H1 (cell line): Measurements from ENCODE around the gene ZNF584. TPM values are rescaled to one million over a fixed set of nuclear protein-coding genes. Genes with fewer than 3 reads are reported as not detected.

Experiments used
- BACH1 ChIP-seq: IDR thresholded peaks from 2 replicates; pipeline ENCODE4 v1.6.1; 2012; ENCODE audit warnings: low read length, improper control_type of control experiment
- BCL11A ChIP-seq, 2 experiments: IDR thresholded peaks; one replicate each; pipeline ENCODE4 v1.6.1; 2011; ENCODE audit warnings: low read depth in 2 of 2, low read length in 2 of 2, mild to moderate bottlenecking in 2 of 2
- CHD2 ChIP-seq: IDR thresholded peaks from 2 replicates; pipeline ENCODE4 v1.6.1; 2012; ENCODE audit warnings: low read length, improper control_type of control experiment
- EP300 ChIP-seq, 2 experiments: IDR thresholded peaks; 1 replicate in 1 of 2; 2 replicates in 1 of 2; pipeline ENCODE4 v1.6.1; 2011 to 2012; ENCODE audit warnings: low read depth in 2 of 2, low read length in 2 of 2, mild to moderate bottlenecking in 2 of 2, borderline replicate concordance in 1 of 2, inconsistent platforms in 1 of 2, moderate library complexity in 1 of 2
- JUN ChIP-seq: IDR thresholded peaks from 2 replicates; pipeline ENCODE4 v1.6.1; 2011; ENCODE audit warnings: low read depth, mild to moderate bottlenecking, improper control_type of control experiment, low read length
- KDM1A ChIP-seq: fragments of 200-600, 300-600 bp; sonication (generic); IDR thresholded peaks from 2 replicates; pipeline ENCODE4 v1.7.1; 2016; ENCODE audit warnings: mild to moderate bottlenecking, low read length, borderline replicate concordance
- POLR2A ChIP-seq, 2 experiments: IDR thresholded peaks; 1 replicate in 1 of 2; 2 replicates in 1 of 2; pipeline ENCODE4 v1.6.1; 2011; ENCODE audit warnings: low read depth in 2 of 2, low read length in 2 of 2, mild to moderate bottlenecking in 2 of 2; ENCODE audit errors: control extremely low read depth in 1 of 2
- RBBP5 ChIP-seq: IDR thresholded peaks from 2 replicates; pipeline ENCODE4 v1.7.1; 2012; ENCODE audit warnings: low read depth, mild to moderate bottlenecking, inconsistent platforms, low read length, moderate library complexity, borderline replicate concordance
- RNF2 ChIP-seq: fragments of 200-900, 300-1000 bp; sonication (generic); IDR thresholded peaks from 2 replicates; pipeline ENCODE4 v1.7.1; 2016; ENCODE audit warnings: borderline replicate concordance, low read depth, mild to moderate bottlenecking, antibody characterized with exemption, low read length; ENCODE audit not compliant: poor library complexity, severe bottlenecking; ENCODE audit errors: missing control alignments
- SIRT6 ChIP-seq: IDR thresholded peaks from one replicate; pipeline ENCODE4 v1.7.1; 2012; ENCODE audit warnings: low read length, inconsistent platforms
- SIX5 ChIP-seq: IDR thresholded peaks from 2 replicates; pipeline ENCODE4 v1.6.1; 2011; ENCODE audit warnings: mild to moderate bottlenecking, low read depth, low read length
- SP1 ChIP-seq: IDR thresholded peaks from 2 replicates; pipeline ENCODE4 v1.6.1; 2011; ENCODE audit warnings: low read depth, low read length
- SP2 ChIP-seq: IDR thresholded peaks from 2 replicates; pipeline ENCODE4 v1.6.1; 2012; ENCODE audit warnings: mild to moderate bottlenecking, low read length, inconsistent platforms
- SUZ12 ChIP-seq: fragments of 200-600 bp; sonication (generic); IDR thresholded peaks from 2 replicates; pipeline ENCODE4 v1.6.1; 2012; ENCODE audit warnings: mild to moderate bottlenecking, inconsistent platforms, low read length, moderate library complexity, mixed read lengths
- TAF1 ChIP-seq: IDR thresholded peaks from 2 replicates; pipeline ENCODE4 v1.6.1; 2011; ENCODE audit warnings: mild to moderate bottlenecking, low read depth, low read length
- TAF7 ChIP-seq: optimal IDR thresholded peaks from 2 replicates; pipeline ENCODE3; 2011; ENCODE audit warnings: low read depth, mild to moderate bottlenecking, inconsistent platforms, low read length, moderate library complexity, borderline replicate concordance
- TCF12 ChIP-seq: IDR thresholded peaks from 2 replicates; pipeline ENCODE4 v1.6.1; 2011; ENCODE audit warnings: low read depth, mild to moderate bottlenecking, low read length
- ZNF274 ChIP-seq: IDR thresholded peaks from 2 replicates; pipeline ENCODE4 v1.7.0; 2012; ENCODE audit warnings: low read length, borderline replicate concordance; ENCODE audit errors: extremely low read depth
- polyA plus RNA-seq, 7 experiments: library from polyadenylated mRNA; depleted of rRNA in 3 of 7; stranded (reverse) in 5 of 7; unstranded in 2 of 7; fragments of >200 nt in 5 of 7; fragments of 200-250 nt in 2 of 7; gene quantifications; 1 replicate in 5 of 7; 2 replicates in 1 of 7; 4 replicates in 1 of 7; pipeline versions ENCODE4 v1.2.1 to v1.2.3, GENCODE V29; 2011 to 2013; ENCODE audit warnings: missing spikeins in 2 of 7, mixed read lengths in 2 of 7
- total RNA-seq: library from RNA; stranded (reverse); fragmentation: NEBNext Ultra II Directional; extraction: Animal tissue kit (Norgen Biotek cat#: 25700); gene quantifications from 2 replicates; pipeline ENCODE4 v1.2.1, GENCODE V29; 2021
- TF ChIP-seq, protein P1 (sequence below): IDR thresholded peaks from 2 replicates; pipeline ENCODE4 v1.6.1; 2011; ENCODE audit warnings: low read length, improper control_type of control experiment
- TF ChIP-seq, protein P2 (sequence below): IDR thresholded peaks from 2 replicates; pipeline ENCODE4 v1.6.1; 2012; ENCODE audit warnings: inconsistent platforms
- TF ChIP-seq, protein P3 (sequence below): IDR thresholded peaks from 2 replicates; pipeline ENCODE4 v1.6.1; 2012; ENCODE audit warnings: low read length, inconsistent platforms

Gene ZNF584
- total and polyA plus RNA-seq, 2 of the 8 experiments (the other 6 are each of a cell fraction or from before 2014, with no cell fraction given), result 2.5 to 5.2 TPM

DNA sequence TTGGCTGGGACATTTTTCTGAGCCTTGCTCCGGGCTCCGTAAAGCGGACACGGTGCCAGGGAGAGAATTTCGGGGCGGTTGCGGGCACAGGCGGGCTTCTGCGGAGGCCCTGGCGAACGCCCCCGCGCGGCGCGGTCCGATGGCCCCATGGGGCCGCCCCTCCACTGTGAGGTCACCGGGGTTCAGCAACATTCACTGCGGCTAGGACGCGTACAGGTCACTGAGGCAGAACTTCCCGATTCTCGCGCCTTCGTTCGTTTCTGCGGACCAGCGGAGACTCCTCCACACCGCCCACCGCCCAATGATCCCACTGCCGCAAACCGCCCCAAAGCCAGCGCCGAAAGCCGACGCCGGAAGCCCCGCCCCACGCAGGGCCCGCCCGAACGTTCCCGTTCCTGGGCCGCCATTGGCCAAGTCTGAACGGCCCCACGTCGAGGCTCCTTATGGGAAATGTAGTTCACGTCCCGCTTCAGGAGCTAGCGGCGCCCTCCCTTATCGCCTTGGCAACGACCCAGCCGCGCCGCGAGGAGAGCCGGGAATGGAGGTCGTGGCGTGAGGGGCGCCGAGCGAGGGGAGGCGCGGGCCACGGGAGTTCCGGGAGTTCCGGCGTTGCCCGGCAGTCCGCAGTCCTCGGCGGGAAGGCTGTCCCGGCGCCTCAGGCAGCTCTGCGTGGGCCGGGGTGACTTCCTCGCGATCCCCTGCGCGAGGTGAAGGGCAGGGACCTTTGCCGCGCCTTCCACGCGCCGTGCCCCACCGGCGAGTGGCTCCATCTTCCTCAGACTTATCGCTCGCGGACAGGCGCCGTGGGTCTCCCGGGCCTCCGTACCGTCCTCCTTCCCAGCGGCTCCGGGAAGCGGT is at the start of gene ZNF584 (continued):
- TF ChIP-seq RBBP5 (no peak; the same call in 1 of the 2 replicates), ZNF274 (no peak), KDM1A (no peak), SUZ12 (no peak), TCF12 (no peak), BACH1 (0 out of 2 replicates have a peak, but pooled peaks have one; percentile 18), POLR2A (IDR thresholded peaks at IDR 0.05; ENCODE audit: control extremely low read depth in 1 of 2, low read depth in 2 of 2, low read length in 2 of 2) (peak; percentile 85 to 90), BCL11A (IDR thresholded peaks at IDR 0.05; ENCODE audit: low read depth in 2 of 2, low read length in 2 of 2) (no peak), RNF2 (no peak), SIX5 (peak; percentile 73), CHD2 (0 out of 2 replicates have a peak, but pooled peaks have one; percentile 29), SIRT6 (no peak), SP1 (no peak), TAF1 (peak; percentile 90), EP300 (IDR thresholded peaks at IDR 0.05; ENCODE audit: borderline replicate concordance in 1 of 2, low read depth in 2 of 2, low read length in 2 of 2) (no peak), JUN (no peak), TAF7 (peak; percentile 78), SP2 (no peak)
- TF ChIP-seq, protein P1, sequence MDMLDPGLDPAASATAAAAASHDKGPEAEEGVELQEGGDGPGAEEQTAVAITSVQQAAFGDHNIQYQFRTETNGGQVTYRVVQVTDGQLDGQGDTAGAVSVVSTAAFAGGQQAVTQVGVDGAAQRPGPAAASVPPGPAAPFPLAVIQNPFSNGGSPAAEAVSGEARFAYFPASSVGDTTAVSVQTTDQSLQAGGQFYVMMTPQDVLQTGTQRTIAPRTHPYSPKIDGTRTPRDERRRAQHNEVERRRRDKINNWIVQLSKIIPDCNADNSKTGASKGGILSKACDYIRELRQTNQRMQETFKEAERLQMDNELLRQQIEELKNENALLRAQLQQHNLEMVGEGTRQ, result no peak
- TF ChIP-seq, protein P2, sequence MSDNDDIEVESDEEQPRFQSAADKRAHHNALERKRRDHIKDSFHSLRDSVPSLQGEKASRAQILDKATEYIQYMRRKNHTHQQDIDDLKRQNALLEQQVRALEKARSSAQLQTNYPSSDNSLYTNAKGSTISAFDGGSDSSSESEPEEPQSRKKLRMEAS, result no peak; the same call in 1 of the 2 replicates
- TF ChIP-seq, protein P3, sequence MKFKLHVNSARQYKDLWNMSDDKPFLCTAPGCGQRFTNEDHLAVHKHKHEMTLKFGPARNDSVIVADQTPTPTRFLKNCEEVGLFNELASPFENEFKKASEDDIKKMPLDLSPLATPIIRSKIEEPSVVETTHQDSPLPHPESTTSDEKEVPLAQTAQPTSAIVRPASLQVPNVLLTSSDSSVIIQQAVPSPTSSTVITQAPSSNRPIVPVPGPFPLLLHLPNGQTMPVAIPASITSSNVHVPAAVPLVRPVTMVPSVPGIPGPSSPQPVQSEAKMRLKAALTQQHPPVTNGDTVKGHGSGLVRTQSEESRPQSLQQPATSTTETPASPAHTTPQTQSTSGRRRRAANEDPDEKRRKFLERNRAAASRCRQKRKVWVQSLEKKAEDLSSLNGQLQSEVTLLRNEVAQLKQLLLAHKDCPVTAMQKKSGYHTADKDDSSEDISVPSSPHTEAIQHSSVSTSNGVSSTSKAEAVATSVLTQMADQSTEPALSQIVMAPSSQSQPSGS, result no peak
